ENCODE measurements around the gene WBP11.
"Not testable (repeated sequence)": the region's sequence is repeated elsewhere in the genome, so short reads cannot be mapped to it uniquely, and the experiment has no call there.

The WBP11 gene

GRCh38 chr12:14771651-14772137, 31.6 kb downstream of the WBP11 start:
- no peak for DNase-seq

- DNase-seq: peak; percentile 72
These were observed 32.5 kb downstream of the WBP11 start for GRCh38 chr12:14770496-14771461.

GRCh38 chr12:14769969-14770495, 33.2 kb downstream of the WBP11 start:
- no peak for DNase-seq

- no peak for DNase-seq
These were observed 33.8 kb downstream of the WBP11 start for GRCh38 chr12:14769466-14769968.

DNA sequence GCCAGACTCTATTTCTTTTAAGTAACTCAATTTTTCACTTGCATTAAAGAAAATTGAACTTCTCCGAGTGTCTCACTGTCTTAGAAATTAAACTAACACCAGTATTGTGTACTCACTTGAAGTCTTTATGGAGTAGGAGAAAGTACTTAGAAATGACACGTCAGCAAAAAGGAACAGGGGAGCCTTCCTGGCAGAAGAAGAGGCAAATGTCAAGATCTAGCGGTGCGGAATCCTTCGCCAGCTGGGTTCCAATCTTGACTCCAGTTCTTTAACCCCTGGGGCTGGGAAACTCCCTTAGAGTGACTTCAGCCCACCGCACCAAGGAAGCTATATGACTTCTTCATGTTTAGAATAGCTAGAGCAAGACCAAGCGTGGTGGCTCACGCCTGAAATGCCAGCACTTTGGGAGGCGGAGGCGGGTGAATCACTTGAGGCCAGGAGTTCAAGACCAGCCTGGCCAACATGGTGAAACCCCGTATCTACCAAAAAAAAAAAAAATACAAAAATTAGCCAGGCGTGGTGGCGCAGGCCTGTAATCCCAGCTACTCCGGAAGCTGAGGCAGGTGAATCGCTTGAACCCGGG, 34.4 kb downstream of the WBP11 start:
- no peak for DNase-seq

GRCh38 chr12:14767617-14768016, 35.7 kb downstream of the WBP11 start:
- DNase-seq: no peak

DNA sequence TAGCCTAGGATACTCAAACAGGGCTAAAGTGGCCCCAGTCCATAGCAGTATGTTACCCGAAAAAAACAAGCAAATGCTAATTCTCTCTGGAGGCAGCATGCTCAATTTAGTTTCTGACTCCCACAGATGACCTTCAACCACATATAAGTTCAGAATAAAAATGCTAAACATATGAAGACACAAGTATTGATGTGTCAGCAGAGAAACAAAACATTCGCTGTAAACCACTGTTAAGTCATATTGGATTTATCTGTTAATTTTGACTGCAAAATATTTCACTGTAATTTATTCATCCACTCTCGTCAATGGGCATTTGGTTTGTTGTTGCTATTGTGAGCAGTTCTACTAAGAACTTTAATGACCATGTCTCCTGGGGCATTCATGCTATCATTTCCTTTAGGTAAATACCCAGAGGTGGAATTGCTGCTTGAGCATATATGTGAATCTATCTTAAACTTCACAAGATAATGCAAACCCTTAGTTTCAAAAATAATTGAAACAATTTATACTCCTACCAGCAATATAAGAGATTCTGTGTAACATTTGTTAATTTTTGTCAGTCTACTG, 36.5 kb downstream of the WBP11 start:
- no peak for DNase-seq

- not testable (repeated sequence) for DNase-seq
These were observed 37.3 kb downstream of the WBP11 start for GRCh38 chr12:14766020-14766419.

DNA sequence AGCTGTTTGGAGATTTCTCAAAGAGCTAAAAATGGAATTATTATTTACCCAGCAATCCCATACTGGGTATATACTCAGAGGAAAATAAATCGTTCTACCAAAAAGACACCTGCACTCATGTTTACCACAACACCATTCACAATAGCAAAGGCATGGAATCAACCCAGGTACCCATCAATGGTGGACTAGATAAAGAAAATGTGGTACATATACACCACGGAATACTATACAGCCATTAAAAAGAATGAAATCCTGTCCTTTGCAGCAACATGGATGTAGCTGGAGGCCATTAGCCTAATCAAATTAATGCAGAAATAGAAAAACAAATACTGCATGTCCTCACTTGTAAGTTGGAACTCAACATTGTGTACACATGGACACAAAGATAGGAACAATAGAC, 37.9 kb downstream of the WBP11 start:
- no peak for DNase-seq

DNA sequence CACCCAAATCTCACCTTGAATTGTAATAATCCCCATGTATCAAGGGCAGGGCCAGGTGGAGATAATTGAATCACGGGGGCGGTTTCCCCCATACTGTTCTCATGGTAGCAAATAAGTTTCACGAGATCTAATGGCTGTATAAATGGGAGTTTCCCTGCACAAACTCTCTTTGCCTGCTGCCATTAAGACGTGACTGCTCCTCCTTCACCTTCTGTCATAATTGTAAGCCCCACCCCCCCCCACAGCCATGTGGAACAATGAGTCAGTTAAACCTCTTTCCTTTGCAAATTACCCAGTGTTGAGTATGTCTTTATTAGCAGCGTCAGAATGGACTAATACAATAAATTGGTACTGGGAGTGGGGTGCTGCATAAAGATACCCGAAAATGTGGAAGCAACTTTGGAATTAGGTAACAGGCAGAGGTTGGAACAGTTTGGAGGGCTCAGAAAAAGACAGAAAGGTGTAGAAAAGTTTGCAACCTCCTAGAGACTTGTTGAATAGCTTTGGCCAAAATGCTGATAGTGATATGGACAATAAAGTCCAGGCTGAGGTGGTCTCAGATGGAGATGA, 43.5 kb downstream of the WBP11 start:
- not testable (repeated sequence) for DNase-seq

DNA sequence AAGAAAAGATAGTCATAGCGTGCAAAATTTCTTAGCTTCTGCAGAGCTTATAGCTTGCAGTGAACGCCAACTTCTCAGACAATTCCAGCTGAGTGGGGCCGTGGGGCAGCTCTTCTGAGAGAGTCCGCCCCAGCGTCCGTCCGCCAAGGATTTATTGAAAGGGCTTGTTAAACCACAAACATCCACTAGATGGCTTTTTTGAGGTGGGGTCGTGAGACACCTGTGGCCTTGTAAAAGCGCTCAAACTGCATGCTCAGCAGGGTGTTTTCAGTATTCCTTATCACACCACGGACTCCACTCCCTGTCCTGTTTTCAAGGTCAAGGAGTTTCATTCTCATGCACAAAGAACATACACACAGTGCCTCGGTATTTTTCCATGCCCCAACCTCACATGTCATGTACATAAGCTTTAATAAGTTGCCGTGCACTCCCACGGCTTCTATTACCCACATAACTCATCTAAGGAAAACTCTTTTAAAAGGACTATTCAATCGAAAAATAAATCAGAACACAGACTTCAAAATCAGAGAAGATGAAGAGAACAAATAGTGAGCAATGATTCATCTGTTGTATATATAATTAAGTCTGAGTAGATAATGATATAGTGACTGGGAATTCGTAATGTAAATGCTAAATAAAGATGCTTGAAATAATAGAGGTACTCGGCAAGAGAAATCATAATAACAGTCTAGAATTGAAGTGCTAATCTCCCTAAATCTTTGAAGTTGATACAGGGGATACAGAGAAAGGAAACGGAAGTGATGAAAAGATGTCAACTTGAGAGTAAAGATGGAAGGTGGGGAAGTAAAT, 46.7 kb downstream of the WBP11 start:
- DNase-seq: no peak

GRCh38 chr12:14751986-14752385, 51.3 kb downstream of the WBP11 start:
- no peak for DNase-seq

- no peak for DNase-seq
These were observed 60.2 kb downstream of the WBP11 start for GRCh38 chr12:14743061-14743460.

DNA sequence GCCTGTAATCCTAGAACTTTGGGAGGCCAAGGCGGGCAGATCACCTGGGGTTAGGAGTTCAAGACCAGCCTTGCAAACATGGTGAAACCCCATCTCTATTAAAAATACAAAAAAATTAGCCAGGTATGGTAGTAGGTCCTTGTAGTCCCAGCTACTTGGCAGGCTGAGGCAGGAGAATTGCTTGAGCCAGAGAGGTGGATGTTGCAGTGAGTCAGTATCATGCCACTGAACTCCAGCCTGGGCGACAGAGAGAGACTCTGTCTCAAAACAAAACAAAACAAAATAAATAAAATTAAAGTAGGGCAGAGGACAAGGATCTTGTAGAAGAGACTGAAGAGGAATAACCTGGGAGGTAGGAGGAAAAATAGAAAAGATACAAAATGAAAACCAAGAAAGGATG, 61.3 kb downstream of the WBP11 start:
- no peak for DNase-seq

- no peak for DNase-seq
These were observed 62.1 kb downstream of the WBP11 start for GRCh38 chr12:14741153-14741552.

GRCh38 chr12:14736441-14736840, 66.8 kb downstream of the WBP11 start:
- DNase-seq: not testable (repeated sequence)
